Fibroblast of peridontal ligament (primary cell): ENCODE results near the gene TMPRSS7.

Experiments used
- DNase-seq: peaks from one replicate; pipeline ENCODE4 v3.0.0-alpha.2; 2010; ENCODE audit errors: extremely low read depth

Gene TMPRSS7

GRCh38 chr3:112128843-112129727 is 94.5 kb downstream of the TMPRSS7 start:
- DNase-seq: no peak

- DNase-seq: no peak
Measured at GRCh38 chr3:112129925-112130637, 95.5 kb downstream of the TMPRSS7 start.

- no peak for DNase-seq
Measured at GRCh38 chr3:112130638-112130993, 96.1 kb downstream of the TMPRSS7 start.
